GM21717 (cell line): Measurements from ENCODE around the gene TET1.
"Not testable (repeated sequence)": the region's sequence is repeated elsewhere in the genome, so short reads cannot be mapped to it uniquely, and the experiment has no call there.

ENCODE experiments used
- ATAC-seq: cut with Tn5 transposase; IDR thresholded peaks from one replicate; pipeline ENCODE4 v1.9.1; 2021; ENCODE audit warnings: mild to moderate bottlenecking, moderate library complexity; ENCODE audit not compliant: unreplicated experiment

The TET1 gene

GRCh38 chr10:68697106-68697505 lies 137.0 kb downstream of the TET1 start:
- ATAC-seq = no peak

GRCh38 chr10:68700197-68700596 lies 140.1 kb downstream of the TET1 start:
- ATAC-seq = no peak

- no peak for ATAC-seq
Observed at GRCh38 chr10:68705548-68705947, 145.4 kb downstream of the TET1 start.

GRCh38 chr10:68708987-68709386 lies 148.8 kb downstream of the TET1 start:
- ATAC-seq = not testable (repeated sequence)

- not testable (repeated sequence) for ATAC-seq
Observed at GRCh38 chr10:68713065-68713464, 152.9 kb downstream of the TET1 start.

GRCh38 chr10:68717435-68717834 lies 157.3 kb downstream of the TET1 start:
- ATAC-seq = no peak

- peak; percentile 97 for ATAC-seq
Observed at GRCh38 chr10:68720793-68721672, 160.9 kb downstream of the TET1 start, which contains the start of gene CCAR1. Gene CCAR1 (plus strand): TSS chr10:68721239. CDS start chr10:68722505, 1,266 bp downstream.

- peak; percentile 24 for ATAC-seq
Observed at GRCh38 chr10:68721673-68722335, 161.7 kb downstream of the TET1 start.

- no peak for ATAC-seq
Observed at GRCh38 chr10:68725016-68725415, 164.9 kb downstream of the TET1 start.

- ATAC-seq = no peak
Observed at GRCh38 chr10:68727146-68727545, 167.0 kb downstream of the TET1 start.

- no peak for ATAC-seq
Observed at GRCh38 chr10:68732651-68733050, 172.5 kb downstream of the TET1 start.

GRCh38 chr10:68734349-68734748 lies 174.2 kb downstream of the TET1 start:
- no peak for ATAC-seq

- no peak for ATAC-seq
Observed at GRCh38 chr10:68735119-68735518, 175.0 kb downstream of the TET1 start.

- not testable (repeated sequence) for ATAC-seq
Observed at GRCh38 chr10:68735739-68736138, 175.6 kb downstream of the TET1 start.

GRCh38 chr10:68740676-68741075 lies 180.5 kb downstream of the TET1 start:
- ATAC-seq = not testable (repeated sequence)

GRCh38 chr10:68742397-68742796 lies 182.3 kb downstream of the TET1 start:
- ATAC-seq = no peak
